Measurements from ENCODE around the gene HCAR3.
"Not testable (repeated sequence)": the region's sequence is repeated elsewhere in the genome, so short reads cannot be mapped to it uniquely, and the experiment has no call there.

The HCAR3 gene

DNA sequence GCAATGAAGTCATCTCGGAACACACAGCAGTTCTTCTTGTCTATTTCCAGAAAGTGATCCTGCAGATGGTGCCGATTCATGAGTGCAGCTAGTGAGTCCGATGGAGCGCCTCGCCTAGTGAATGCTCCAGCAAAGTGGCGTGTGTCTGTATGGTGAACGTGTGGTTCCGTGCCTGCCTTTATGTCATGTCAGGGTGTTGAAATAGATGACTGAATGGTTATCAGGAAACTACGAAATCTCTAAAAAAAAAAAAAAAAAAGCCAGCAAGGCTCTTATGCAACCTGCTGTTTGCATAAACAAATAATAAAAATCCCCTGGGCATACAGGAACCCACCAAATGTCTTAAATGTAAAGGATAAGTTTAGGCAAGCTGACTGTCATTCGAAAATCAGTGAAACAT lies at the start of gene HCAR3:
HCAR3 (minus strand) TSS at position 154 of the 400 bp plus-strand sequence; CDS start at position 80, 74 bp downstream.
- not testable (repeated sequence) for H3K4me3 ChIP-seq (ENCODE audit: insufficient read length, low read depth); DNase-seq (ENCODE audit: low read depth, low spot score); H3K27me3 ChIP-seq (ENCODE audit: insufficient read depth, insufficient read length)

DNA sequence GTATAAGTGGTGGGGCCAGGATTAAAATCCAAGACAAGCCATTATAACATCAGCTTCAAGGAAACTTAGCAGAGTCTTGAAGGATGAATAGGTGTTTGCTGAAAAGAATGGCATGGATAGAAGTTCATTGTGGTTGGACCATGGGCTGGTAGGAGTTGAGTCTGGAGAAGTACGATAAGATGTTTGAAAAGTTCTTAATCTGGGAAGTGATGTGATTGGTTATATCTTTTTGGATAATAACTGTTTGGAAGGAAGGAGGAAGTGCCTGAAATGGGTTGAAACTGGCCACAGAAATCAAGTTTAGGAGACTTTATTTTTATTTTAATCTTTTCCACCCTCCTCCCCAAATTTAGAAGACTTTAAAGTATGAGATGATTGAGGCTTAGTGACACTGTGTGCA lies 41.0 kb upstream of the HCAR3 start:
- no peak for DNase-seq (ENCODE audit: low read depth, low spot score)
- Histone ChIP-seq H3K9ac (ENCODE audit: insufficient read length, low read depth) (no peak overlapping the region), H3K4me1 (ENCODE audit: insufficient read depth, insufficient read length) (peaks cover 5% of the 10 kb centered on the region), H3K4me3 (ENCODE audit: insufficient read length, low read depth) (no peak overlapping the region), H3K27me3 (ENCODE audit: insufficient read depth, insufficient read length) (no peaks in the 10 kb centered on the region), H3K9me3 (ENCODE audit: insufficient read depth, low read length) (no peaks in the 10 kb centered on the region), H3K36me3 (ENCODE audit: insufficient read depth, insufficient read length, low read length) (peaks cover 83% of the 10 kb centered on the region)
- TF ChIP-seq YY1 (IDR thresholded peaks at IDR 0.05; ENCODE audit: insufficient read depth, insufficient read length), result no peak
- TF ChIP-seq ZNF274 (IDR thresholded peaks at IDR 0.05; ENCODE audit: low read depth, low read length), result no peak
- TF ChIP-seq SUZ12 (IDR thresholded peaks at IDR 0.05; ENCODE audit: extremely low read depth, insufficient read depth, insufficient read length), result no peak

More for the DNA sequence above, at the start of gene HCAR3:
- not testable (repeated sequence) for H3K36me3 ChIP-seq (ENCODE audit: insufficient read depth, insufficient read length, low read length); H3K4me1 ChIP-seq (ENCODE audit: insufficient read depth, insufficient read length); H3K9me3 ChIP-seq (ENCODE audit: insufficient read depth, low read length); H3K9ac ChIP-seq (ENCODE audit: insufficient read length, low read depth)

DNA sequence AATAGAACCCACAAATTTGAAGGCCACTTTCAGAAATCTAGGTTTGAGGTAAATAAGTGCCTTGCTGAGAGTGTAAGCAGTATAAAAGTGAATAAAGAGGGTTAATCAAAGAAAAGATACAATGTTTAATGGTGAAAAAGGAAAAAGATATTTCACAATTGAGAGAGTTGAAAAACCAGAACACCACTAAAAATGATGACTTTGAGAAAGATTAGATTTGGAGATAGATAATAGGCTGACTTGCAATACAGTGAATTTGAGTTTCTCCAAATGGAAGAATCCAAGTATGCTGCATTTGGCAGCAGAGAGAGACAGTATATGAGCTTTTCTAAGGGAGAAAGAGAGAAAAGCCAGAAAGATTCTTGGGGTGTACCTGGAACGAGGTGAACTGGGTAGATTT lies 38.2 kb upstream of the HCAR3 start:
- H3K4me1 ChIP-seq (ENCODE audit: insufficient read depth, insufficient read length), result peaks cover 7% of the 10 kb centered on the region
- peaks cover 61% of the 10 kb centered on the region for H3K36me3 ChIP-seq (ENCODE audit: insufficient read depth, insufficient read length, low read length)
- H3K27me3 ChIP-seq (ENCODE audit: insufficient read depth, insufficient read length), result no peaks in the 10 kb centered on the region
- no peaks in the 10 kb centered on the region; the same call in 1 of the 2 replicates for H3K9me3 ChIP-seq (ENCODE audit: insufficient read depth, low read length)
- H3K9ac ChIP-seq (ENCODE audit: insufficient read length, low read depth), result no peak overlapping the region
- no peak for TF ChIP-seq SUZ12 (IDR thresholded peaks at IDR 0.05; ENCODE audit: extremely low read depth, insufficient read depth, insufficient read length)
- TF ChIP-seq YY1 (IDR thresholded peaks at IDR 0.05; ENCODE audit: insufficient read depth, insufficient read length), result no peak
- no peak for TF ChIP-seq ZNF274 (IDR thresholded peaks at IDR 0.05; ENCODE audit: low read depth, low read length)
- H3K4me3 ChIP-seq (ENCODE audit: insufficient read length, low read depth), result no peak overlapping the region
- DNase-seq (ENCODE audit: low read depth, low spot score), result no peak

DNA sequence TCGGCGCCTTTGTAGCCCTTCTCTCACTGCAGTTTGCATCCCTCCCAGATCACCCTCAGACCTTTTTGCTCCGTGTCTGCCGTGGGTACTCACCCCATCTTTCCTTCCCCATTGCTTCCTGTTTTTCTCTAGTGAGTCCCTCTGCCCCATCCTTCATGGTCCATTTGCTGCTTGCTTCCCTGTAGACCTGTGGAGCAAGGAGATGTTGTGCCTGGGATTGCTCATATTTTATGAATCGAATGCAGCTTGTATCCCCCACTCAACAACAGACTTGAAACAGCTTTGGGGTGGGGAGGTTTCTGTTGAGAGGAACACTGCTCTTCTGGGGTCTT lies 36.7 kb upstream of the HCAR3 start:
- DNase-seq (ENCODE audit: low read depth, low spot score), result no peak
- Histone ChIP-seq H3K4me3 (ENCODE audit: insufficient read length, low read depth) (peak overlapping the region; percentile 96), H3K9me3 (ENCODE audit: insufficient read depth, low read length) (no peaks in the 10 kb centered on the region; the same call in 1 of the 2 replicates), H3K4me1 (ENCODE audit: insufficient read depth, insufficient read length) (peaks cover 8% of the 10 kb centered on the region), H3K27me3 (ENCODE audit: insufficient read depth, insufficient read length) (no peaks in the 10 kb centered on the region), H3K36me3 (ENCODE audit: insufficient read depth, insufficient read length, low read length) (peaks cover 48% of the 10 kb centered on the region), H3K9ac (ENCODE audit: insufficient read length, low read depth) (peak overlapping the region; percentile 99)
- TF ChIP-seq SUZ12 (IDR thresholded peaks at IDR 0.05; ENCODE audit: extremely low read depth, insufficient read depth, insufficient read length) (no peak), YY1 (IDR thresholded peaks at IDR 0.05; ENCODE audit: insufficient read depth, insufficient read length) (no peak), ZNF274 (IDR thresholded peaks at IDR 0.05; ENCODE audit: low read depth, low read length) (no peak)

DNA sequence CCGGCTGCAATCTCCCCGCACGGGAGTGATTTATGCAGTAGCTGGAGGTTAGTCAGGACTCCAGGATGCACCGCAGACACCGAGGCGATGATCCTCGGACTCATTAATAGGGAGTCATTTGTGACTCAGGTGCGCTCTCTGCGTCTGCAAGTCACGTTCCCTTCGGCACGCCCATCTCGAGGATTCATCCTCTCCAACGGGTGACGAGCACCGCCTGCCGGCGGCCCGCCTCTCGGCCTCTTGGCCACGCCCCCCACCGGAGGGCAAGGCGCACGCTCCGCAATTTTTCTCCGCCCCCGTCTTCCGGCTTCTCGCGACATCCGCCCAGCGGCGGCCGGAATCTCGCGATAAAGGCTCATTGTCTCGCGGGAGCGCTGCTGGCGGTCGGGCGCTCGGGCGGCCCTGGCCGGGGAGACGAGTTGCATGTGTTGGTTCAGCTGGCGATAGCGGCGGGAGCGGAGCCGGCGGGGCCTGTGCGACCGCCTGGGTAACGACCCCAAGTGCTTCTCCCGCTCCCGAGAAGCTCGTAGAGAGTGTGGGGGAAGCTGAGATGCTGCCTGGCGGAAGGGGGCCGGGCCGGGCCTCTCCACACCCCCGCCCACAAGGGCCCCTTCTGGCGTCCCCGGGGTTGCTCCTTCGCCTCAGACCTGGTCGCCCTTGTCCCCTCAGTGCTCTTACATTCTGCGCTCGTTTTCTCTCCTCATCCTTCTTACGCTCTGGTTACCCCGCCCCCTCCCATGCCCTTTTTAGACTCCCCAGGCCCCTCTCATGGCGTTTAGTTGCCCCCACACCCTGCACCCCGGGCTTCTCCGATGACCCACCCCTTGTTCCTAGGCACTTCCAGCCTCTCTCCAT lies 36.1 kb upstream of the HCAR3 start, which contains the start of gene DENR:
DENR (plus strand) TSS at position 361 of the 855 bp plus-strand sequence. CDS start 878 bp downstream, outside the sequence.
- peak within 1 kb of the TSS; percentile 99 for H3K9ac ChIP-seq (ENCODE audit: insufficient read length, low read depth)
- H3K9me3 ChIP-seq (ENCODE audit: insufficient read depth, low read length), result no peaks in the 10 kb centered on the region; the same call in 1 of the 2 replicates
- TF ChIP-seq YY1 (IDR thresholded peaks at IDR 0.05; ENCODE audit: insufficient read depth, insufficient read length) (no peak), ZNF274 (IDR thresholded peaks at IDR 0.05; ENCODE audit: low read depth, low read length) (no peak), SUZ12 (IDR thresholded peaks at IDR 0.05; ENCODE audit: extremely low read depth, insufficient read depth, insufficient read length) (no peak)
- peak within 1 kb of the TSS; percentile 96 for H3K4me3 ChIP-seq (ENCODE audit: insufficient read length, low read depth)
- no peaks in the 10 kb centered on the region for H3K27me3 ChIP-seq (ENCODE audit: insufficient read depth, insufficient read length)
- peak; percentile 97 for DNase-seq (ENCODE audit: low read depth, low spot score)
- H3K4me1 ChIP-seq (ENCODE audit: insufficient read depth, insufficient read length), result peaks cover 8% of the 10 kb centered on the region
- H3K36me3 ChIP-seq (ENCODE audit: insufficient read depth, insufficient read length, low read length), result peaks cover 42% of the 10 kb centered on the region

DNA sequence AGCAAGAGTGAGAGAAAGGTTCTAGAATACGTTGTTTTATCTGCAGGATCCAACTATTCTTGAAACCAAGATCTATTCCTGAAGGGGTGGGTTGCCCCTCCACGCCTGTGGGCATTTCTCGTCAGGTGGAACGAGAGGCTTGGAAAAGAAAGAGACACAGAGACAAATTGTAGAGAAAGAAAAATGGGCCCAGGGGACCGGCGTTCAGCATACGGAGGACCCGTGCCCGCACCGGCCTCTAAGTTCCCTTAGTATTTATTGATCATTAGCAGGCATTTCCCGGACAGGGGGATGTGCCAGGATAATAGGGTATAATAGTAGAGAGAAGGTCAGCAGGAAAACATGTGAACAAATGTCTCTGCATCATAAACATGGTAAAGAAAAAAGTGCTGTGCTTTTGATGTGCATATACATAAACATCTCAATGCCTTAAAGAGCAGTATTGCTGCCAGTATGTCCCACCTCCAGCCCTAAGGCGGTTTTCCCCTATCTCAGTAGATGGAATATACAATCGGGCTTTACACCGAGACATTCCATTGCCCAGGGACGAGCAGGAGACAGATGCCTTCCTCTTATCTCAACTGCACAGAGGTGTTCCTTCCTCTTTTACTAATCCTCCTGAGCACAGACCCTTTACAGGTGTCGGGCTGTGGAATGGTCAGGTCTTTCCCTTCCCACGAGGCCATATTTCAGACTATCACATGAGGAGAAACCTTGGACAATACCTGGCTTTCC lies 34.3 kb upstream of the HCAR3 start:
- not testable (repeated sequence) for H3K9me3 ChIP-seq (ENCODE audit: insufficient read depth, low read length); H3K4me1 ChIP-seq (ENCODE audit: insufficient read depth, insufficient read length); DNase-seq (ENCODE audit: low read depth, low spot score); H3K27me3 ChIP-seq (ENCODE audit: insufficient read depth, insufficient read length)
- Histone ChIP-seq H3K9ac (ENCODE audit: insufficient read length, low read depth) (peak overlapping the region; percentile 74), H3K36me3 (ENCODE audit: insufficient read depth, insufficient read length, low read length) (peaks cover 25% of the 10 kb centered on the region), H3K4me3 (ENCODE audit: insufficient read length, low read depth) (peak overlapping the region; percentile 45)

DNA sequence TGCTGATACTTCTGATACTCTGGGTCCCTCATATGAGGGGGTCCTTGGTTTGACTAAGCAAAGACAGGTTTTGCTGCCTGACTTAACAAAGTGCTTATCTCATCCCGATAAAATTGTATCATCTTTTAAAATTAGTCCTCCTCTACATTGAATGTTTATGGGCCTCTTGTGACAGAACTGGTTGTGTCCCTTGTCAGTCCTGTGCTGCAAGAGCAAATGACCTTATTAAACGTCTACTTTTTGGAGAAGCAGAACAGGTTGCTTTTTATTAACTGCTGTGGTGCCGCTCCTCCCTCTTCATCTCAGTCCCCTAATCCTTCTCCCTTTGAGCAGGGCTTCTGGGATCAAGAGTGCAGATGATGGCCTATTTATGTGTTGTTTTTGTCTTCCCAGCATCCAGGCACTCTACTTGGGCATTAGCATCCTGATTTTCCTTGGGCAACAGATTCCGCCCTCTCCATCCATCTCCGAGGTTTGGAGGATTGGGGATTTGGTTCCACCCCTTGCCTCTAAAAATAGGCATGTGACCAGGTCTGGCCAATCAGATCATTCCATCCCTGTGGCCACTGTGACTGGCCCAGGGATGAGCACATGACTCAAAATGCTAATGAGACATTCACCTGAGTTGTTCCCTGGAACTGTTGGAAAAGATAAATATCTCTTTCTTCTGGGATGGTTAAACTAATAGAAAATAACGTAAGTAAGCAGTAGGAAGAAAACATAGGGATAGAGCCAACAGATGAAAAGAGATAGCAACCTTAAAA lies 33.1 kb upstream of the HCAR3 start:
- Histone ChIP-seq H3K9ac (ENCODE audit: insufficient read length, low read depth) (no peak overlapping the region), H3K27me3 (ENCODE audit: insufficient read depth, insufficient read length) (no peaks in the 10 kb centered on the region), H3K36me3 (ENCODE audit: insufficient read depth, insufficient read length, low read length) (peaks cover 14% of the 10 kb centered on the region), H3K4me3 (ENCODE audit: insufficient read length, low read depth) (no peak overlapping the region), H3K4me1 (ENCODE audit: insufficient read depth, insufficient read length) (peaks cover 8% of the 10 kb centered on the region), H3K9me3 (ENCODE audit: insufficient read depth, low read length) (no peaks in the 10 kb centered on the region; the same call in 1 of the 2 replicates)
- no peak for DNase-seq (ENCODE audit: low read depth, low spot score)
- TF ChIP-seq YY1 (IDR thresholded peaks at IDR 0.05; ENCODE audit: insufficient read depth, insufficient read length) (no peak), ZNF274 (IDR thresholded peaks at IDR 0.05; ENCODE audit: low read depth, low read length) (no peak), SUZ12 (IDR thresholded peaks at IDR 0.05; ENCODE audit: extremely low read depth, insufficient read depth, insufficient read length) (no peak)
